Endothelial cell of umbilical vein (primary cell): ENCODE results near the gene TUT7. TPM values are rescaled to one million over a fixed set of nuclear protein-coding genes. Genes with fewer than 3 reads are reported as not detected.

Source experiments
- BruUV-seq: library from RNA; stranded (reverse); fragments of 400-500 nt; replicated peaks from 2 replicates; lab custom pipeline; 2021; lab: Mats Ljungman, UMichigan
- CTCF ChIA-PET: fragments of 300-600, 350-600 bp; sonication (Branson Sonifier 250); formaldehyde crosslinking; loops from one replicate; lab custom pipeline; 2021; ENCODE audit warnings: antibody characterized with exemption, inconsistent platforms; lab: Charles Lee
- POLR2A ChIA-PET: fragments of 300-600, 350-600 bp; sonication (Branson Sonifier 250); formaldehyde crosslinking; loops from one replicate; lab custom pipeline; 2021; ENCODE audit warnings: antibody characterized with exemption, inconsistent platforms; lab: Charles Lee
- DNase-seq: peaks from one replicate; pipeline ENCODE4 v3.0.0-alpha.2; 2011; ENCODE audit warnings: low read depth, low spot score
- FAIRE-seq: peaks from 2 replicates; lab custom pipeline; 2011; peaks lifted over from hg19 to GRCh38; lab: Jason Lieb, UNC
- H2AFZ ChIP-seq: 2 replicates; pipeline ENCODE4 v1.6.0; 2012; ENCODE audit warnings: low read depth, low read length, control low read depth, inconsistent platforms
- H3K27ac ChIP-seq: 2 replicates; pipeline ENCODE4 v1.5.1; 2011; ENCODE audit warnings: low read depth, mild to moderate bottlenecking, control low read depth, low read length, moderate library complexity; ENCODE audit not compliant: insufficient read depth
- H3K27me3 ChIP-seq, 2 experiments: 2 replicates each; pipeline versions ENCODE4 v1.6.0 to v1.6.1; 2011; ENCODE audit warnings: low read length in 2 of 2, mixed read lengths in 1 of 2; ENCODE audit not compliant: control insufficient read depth in 2 of 2, insufficient read depth in 2 of 2
- H3K36me3 ChIP-seq, 2 experiments: 2 replicates in 1 of 2; 3 replicates in 1 of 2; pipeline ENCODE4 v1.5.1; 2011; ENCODE audit warnings: low read length in 2 of 2, mild to moderate bottlenecking in 1 of 2, moderate library complexity in 1 of 2; ENCODE audit not compliant: control insufficient read depth in 2 of 2, insufficient read depth in 2 of 2; ENCODE audit errors: extremely low read depth in 1 of 2
- H3K4me1 ChIP-seq: 3 replicates; pipeline ENCODE4 v1.5.1; 2011; ENCODE audit warnings: mild to moderate bottlenecking, low read length; ENCODE audit not compliant: control insufficient read depth, insufficient read depth; ENCODE audit errors: extremely low read depth
- H3K4me2 ChIP-seq: 2 replicates; pipeline ENCODE4 v1.6.1; 2011; ENCODE audit warnings: low read length, control low read depth, mixed read lengths; ENCODE audit not compliant: insufficient read depth
- H3K4me3 ChIP-seq, 3 experiments: fragments of 200-600 bp in 1 of 3; sonication (generic), shearing (Covaris generic) in 1 of 3; replicated peaks in 1 of 3; 2 replicates each; pipeline ENCODE4 v1.5.1; 2011 to 2016; ENCODE audit warnings: control low read depth in 3 of 3, low read length in 3 of 3, mild to moderate bottlenecking in 2 of 3, inconsistent platforms in 1 of 3, low read depth in 1 of 3, moderate library complexity in 1 of 3; ENCODE audit not compliant: insufficient read depth in 1 of 3
- H3K79me2 ChIP-seq: 2 replicates; pipeline ENCODE4 v1.6.0; 2012; ENCODE audit warnings: low read length, inconsistent platforms; ENCODE audit not compliant: control insufficient read depth, insufficient read depth
- H3K9ac ChIP-seq: replicated peaks from 2 replicates; pipeline ENCODE3; 2011; ENCODE audit warnings: low read length, control low read depth; ENCODE audit not compliant: insufficient read depth; ENCODE audit errors: extremely low read depth
- H3K9me1 ChIP-seq: replicated peaks from 3 replicates; pipeline ENCODE4 v1.6.0; 2011; ENCODE audit warnings: mild to moderate bottlenecking, low read length; ENCODE audit not compliant: control insufficient read depth, insufficient read depth; ENCODE audit errors: extremely low read depth
- H3K9me3 ChIP-seq: replicated peaks from 2 replicates; pipeline ENCODE4 v1.5.1; 2012; ENCODE audit warnings: low read length, inconsistent platforms; ENCODE audit not compliant: control insufficient read depth, insufficient read depth
- H4K20me1 ChIP-seq: replicated peaks from 2 replicates; pipeline ENCODE3; 2011; ENCODE audit warnings: mild to moderate bottlenecking, low read length; ENCODE audit not compliant: control insufficient read depth, insufficient read depth; ENCODE audit errors: extremely low read depth
- EZH2 ChIP-seq: IDR thresholded peaks from 2 replicates; pipeline ENCODE4 v1.6.1; 2012; ENCODE audit warnings: borderline replicate concordance, low read depth, mild to moderate bottlenecking, moderate library complexity, low read length, inconsistent platforms; ENCODE audit not compliant: severe bottlenecking
- FOS ChIP-seq: IDR thresholded peaks from 2 replicates; pipeline ENCODE4 v1.6.1; 2011; ENCODE audit warnings: mild to moderate bottlenecking, low read length, moderate library complexity, borderline replicate concordance; ENCODE audit not compliant: insufficient read depth
- GATA2 ChIP-seq: IDR thresholded peaks from 2 replicates; pipeline ENCODE4 v1.7.0; 2011; ENCODE audit warnings: low read depth, mild to moderate bottlenecking, moderate library complexity, mixed read lengths, low read length; ENCODE audit not compliant: insufficient read length, insufficient read depth
- JUN ChIP-seq: IDR thresholded peaks from 2 replicates; pipeline ENCODE4 v1.6.1; 2011; ENCODE audit warnings: borderline replicate concordance, low read depth; ENCODE audit not compliant: insufficient read length, insufficient read depth
- MYC ChIP-seq: IDR thresholded peaks from one replicate; pipeline ENCODE4 v1.6.1; 2011; ENCODE audit warnings: mild to moderate bottlenecking, low read depth, low read length
- POLR2A ChIP-seq: IDR thresholded peaks from 2 replicates; pipeline ENCODE4 v1.6.1; 2012; ENCODE audit warnings: low read depth, mild to moderate bottlenecking, control low read depth, low read length
- POLR2AphosphoS5 ChIP-seq: IDR thresholded peaks from 2 replicates; pipeline ENCODE4 v1.6.1; 2012; ENCODE audit warnings: low read depth, mild to moderate bottlenecking, control low read depth, low read length, moderate library complexity; ENCODE audit not compliant: insufficient read depth
- dilution Hi-C: fragments of 300-500 bp; cut with MboI; formaldehyde crosslinking; loops from one replicate; pipeline ENCODE4 v1.15.0; 2019; ENCODE audit warnings: low sequenced_read_pairs; ENCODE audit not compliant: extremely low pct_ligation_motif_present
- intact Hi-C: fragments of 100-400 bp; cut with micrococcal nuclease; formaldehyde crosslinking; loops from one replicate; pipeline ENCODE4 v1.10.0; 2022
- polyA plus RNA-seq, 4 experiments: library from polyadenylated mRNA; depleted of rRNA in 3 of 4; stranded (reverse) in 3 of 4; unstranded in 1 of 4; fragments of >200 nt; gene quantifications; 2 replicates each; pipeline versions ENCODE4 v1.2.1 to v1.2.3, GENCODE V29; 2011 to 2012; ENCODE audit warnings: missing spikeins in 1 of 4
- small RNA-seq: library from RNA; depleted of rRNA; stranded (forward); fragments of <200 nt; gene quantifications from one replicate; pipeline ENCODE3, GENCODE V24; 2012; ENCODE audit warnings: low replicate concordance, low read depth; ENCODE audit not compliant: insufficient read depth, insufficient read length
- total RNA-seq: library from RNA; stranded (reverse); gene quantifications from 2 replicates; pipeline ENCODE4 v1.2.3, GENCODE V29; 2021
- TF ChIP-seq, protein P1 (sequence below), 2 donors: IDR thresholded peaks; 1 replicate in 1 of 2; 2 replicates in 1 of 2; pipeline ENCODE4 v1.5.1; 2011; ENCODE audit warnings: low read length in 2 of 2, mild to moderate bottlenecking in 2 of 2, moderate library complexity in 2 of 2, control low read depth in 1 of 2, inconsistent platforms in 1 of 2, low read depth in 1 of 2; ENCODE audit not compliant: insufficient read depth in 1 of 2; ENCODE audit errors: extremely low read depth in 1 of 2
- TF ChIP-seq, protein P2 (sequence below): IDR thresholded peaks from 2 replicates; pipeline ENCODE4 v1.6.1; 2011; ENCODE audit not compliant: insufficient read depth, insufficient read length

The TUT7 gene
- total and polyA plus RNA-seq, 2 donors (not counting 3 experiments of a cell fraction or from before 2014, with no cell fraction given): 5.1 to 19.0 TPM

DNA sequence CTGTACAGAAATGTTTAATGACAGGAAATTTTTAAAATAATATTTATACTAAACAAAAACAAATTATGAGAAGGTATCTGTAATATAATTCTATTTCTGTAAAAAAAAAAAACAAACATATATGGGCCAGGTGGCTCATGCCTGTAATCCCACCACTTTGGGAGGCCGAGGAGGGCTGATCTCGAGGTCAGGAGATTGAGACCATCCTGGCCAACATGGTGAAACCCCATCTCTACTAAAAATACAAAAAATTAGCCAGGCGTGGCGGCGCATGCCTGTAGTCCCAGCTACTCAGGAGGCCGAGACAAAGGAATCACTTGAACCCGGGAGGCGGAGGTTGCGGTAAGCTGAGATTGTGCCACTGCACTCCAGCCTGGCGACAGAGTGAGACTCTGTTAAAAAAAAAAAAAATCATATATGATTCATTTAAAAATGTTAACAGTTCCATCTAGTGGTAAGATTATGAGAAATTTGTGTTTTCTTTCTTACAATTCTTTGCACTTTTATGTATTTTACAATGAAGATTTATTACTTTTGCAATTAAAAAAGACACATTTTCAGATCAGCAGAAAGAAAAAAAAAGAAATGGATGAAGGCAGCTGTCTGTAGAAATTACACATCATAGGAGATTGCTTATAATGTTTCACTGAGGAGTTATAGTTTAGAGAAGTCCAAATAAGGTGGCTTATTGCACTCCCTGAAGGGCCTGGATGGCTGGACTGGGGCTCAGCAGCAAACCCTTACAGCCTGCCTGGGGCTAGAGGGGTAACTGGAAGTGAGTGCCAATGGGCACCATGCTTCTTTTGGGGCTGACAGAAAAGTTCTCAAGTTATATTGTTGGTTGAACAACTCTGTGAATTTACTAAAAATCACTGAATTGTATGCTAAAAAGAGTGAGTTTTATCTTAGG is 115.1 kb downstream of the TUT7 start:
- no peak for FAIRE-seq
- TF ChIP-seq, protein P1, sequence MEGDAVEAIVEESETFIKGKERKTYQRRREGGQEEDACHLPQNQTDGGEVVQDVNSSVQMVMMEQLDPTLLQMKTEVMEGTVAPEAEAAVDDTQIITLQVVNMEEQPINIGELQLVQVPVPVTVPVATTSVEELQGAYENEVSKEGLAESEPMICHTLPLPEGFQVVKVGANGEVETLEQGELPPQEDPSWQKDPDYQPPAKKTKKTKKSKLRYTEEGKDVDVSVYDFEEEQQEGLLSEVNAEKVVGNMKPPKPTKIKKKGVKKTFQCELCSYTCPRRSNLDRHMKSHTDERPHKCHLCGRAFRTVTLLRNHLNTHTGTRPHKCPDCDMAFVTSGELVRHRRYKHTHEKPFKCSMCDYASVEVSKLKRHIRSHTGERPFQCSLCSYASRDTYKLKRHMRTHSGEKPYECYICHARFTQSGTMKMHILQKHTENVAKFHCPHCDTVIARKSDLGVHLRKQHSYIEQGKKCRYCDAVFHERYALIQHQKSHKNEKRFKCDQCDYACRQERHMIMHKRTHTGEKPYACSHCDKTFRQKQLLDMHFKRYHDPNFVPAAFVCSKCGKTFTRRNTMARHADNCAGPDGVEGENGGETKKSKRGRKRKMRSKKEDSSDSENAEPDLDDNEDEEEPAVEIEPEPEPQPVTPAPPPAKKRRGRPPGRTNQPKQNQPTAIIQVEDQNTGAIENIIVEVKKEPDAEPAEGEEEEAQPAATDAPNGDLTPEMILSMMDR (IDR thresholded peaks at IDR 0.05; ENCODE audit: extremely low read depth in 1 of 2, insufficient read depth in 1 of 2, low read depth in 1 of 2, low read length in 2 of 2): no peak
- TF ChIP-seq, protein P2, sequence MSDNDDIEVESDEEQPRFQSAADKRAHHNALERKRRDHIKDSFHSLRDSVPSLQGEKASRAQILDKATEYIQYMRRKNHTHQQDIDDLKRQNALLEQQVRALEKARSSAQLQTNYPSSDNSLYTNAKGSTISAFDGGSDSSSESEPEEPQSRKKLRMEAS: no peak
- TF ChIP-seq GATA2 (no peak), EZH2 (no peak), MYC (no peak), FOS (no peak), POLR2A (no peak), JUN (no peak), POLR2AphosphoS5 (no peak)
- no peak overlapping the region for H2AFZ ChIP-seq
- no peak overlapping the region for H3K27ac ChIP-seq
- H3K36me3 ChIP-seq: no peaks in the 10 kb centered on the region
- DNase-seq: peak; percentile 20
- dilution Hi-C loops (no loop called here), intact Hi-C loops (no loop called here)
- H3K9ac ChIP-seq: no peak overlapping the region
- ChIA-PET POLR2A (interaction anchor here (0.6 kb wide), 1 partner anchor 20 kb away, joined by 4 read pairs; no protein-coding TSS in a partner anchor), CTCF (interaction anchor here (4.2 kb wide), 1 partner anchor 37 kb away, joined by 20 read pairs; no protein-coding TSS in a partner anchor)
- no TSS peak for BruUV-seq
- H3K9me3 ChIP-seq: no peaks in the 10 kb centered on the region
- no peak overlapping the region for H3K4me3 ChIP-seq
- no peaks in the 10 kb centered on the region for H3K9me1 ChIP-seq
- H3K4me1 ChIP-seq: peaks cover 4% of the 10 kb centered on the region
- no peak overlapping the region for H3K4me2 ChIP-seq
- no peaks in the 10 kb centered on the region for H3K79me2 ChIP-seq
- H4K20me1 ChIP-seq: no peaks in the 10 kb centered on the region
- H3K27me3 ChIP-seq: no peaks in the 10 kb centered on the region

Small RNA genes within 50 kb of the gene (small RNA-seq; reads per million reads assigned to genes)
- not detected for gene RN7SKP264

Other genes with a start within 250 kb of the TUT7 start
- 0.66 TPM in 1 of 2 replicates, not detected in the other for gene C9orf153, start 94.8 kb downstream of the TUT7 start, total RNA-seq
- gene C9orf153, start 94.8 kb downstream of the TUT7 start, polyA plus RNA-seq: not detected in 2 replicates
- 20.6 and 22.2 TPM in 2 replicates for gene ISCA1, start 71.9 kb downstream of the TUT7 start, total RNA-seq
- gene ISCA1, start 71.9 kb downstream of the TUT7 start, polyA plus RNA-seq: 11.7 and 14.2 TPM in 2 replicates